ENCODE results near the gene CLDN16. TPM values are rescaled to one million over a fixed set of nuclear protein-coding genes. Genes with fewer than 3 reads are reported as not detected.
A peak's percentile ranks its signal among the peaks of the same experiment; 100 is the strongest.

Gene CLDN16
- total and polyA plus RNA-seq, 9 donors: 0.06 to 5.2 (median 0.25) TPM; not detected in 2

- Histone ChIP-seq H3K27ac (peak overlapping the region in 1 of 2 donors; percentile 61), H3K36me3 (no peaks in the 10 kb centered on the region), H3K4me3 (no peak overlapping the region), H3K27me3 (no peaks in the 10 kb centered on the region), H3K9me3 (no peaks in the 10 kb centered on the region), H3K4me1 (ENCODE audit: insufficient read depth) (no peaks in the 10 kb centered on the region)
- TF ChIP-seq, protein P1, sequence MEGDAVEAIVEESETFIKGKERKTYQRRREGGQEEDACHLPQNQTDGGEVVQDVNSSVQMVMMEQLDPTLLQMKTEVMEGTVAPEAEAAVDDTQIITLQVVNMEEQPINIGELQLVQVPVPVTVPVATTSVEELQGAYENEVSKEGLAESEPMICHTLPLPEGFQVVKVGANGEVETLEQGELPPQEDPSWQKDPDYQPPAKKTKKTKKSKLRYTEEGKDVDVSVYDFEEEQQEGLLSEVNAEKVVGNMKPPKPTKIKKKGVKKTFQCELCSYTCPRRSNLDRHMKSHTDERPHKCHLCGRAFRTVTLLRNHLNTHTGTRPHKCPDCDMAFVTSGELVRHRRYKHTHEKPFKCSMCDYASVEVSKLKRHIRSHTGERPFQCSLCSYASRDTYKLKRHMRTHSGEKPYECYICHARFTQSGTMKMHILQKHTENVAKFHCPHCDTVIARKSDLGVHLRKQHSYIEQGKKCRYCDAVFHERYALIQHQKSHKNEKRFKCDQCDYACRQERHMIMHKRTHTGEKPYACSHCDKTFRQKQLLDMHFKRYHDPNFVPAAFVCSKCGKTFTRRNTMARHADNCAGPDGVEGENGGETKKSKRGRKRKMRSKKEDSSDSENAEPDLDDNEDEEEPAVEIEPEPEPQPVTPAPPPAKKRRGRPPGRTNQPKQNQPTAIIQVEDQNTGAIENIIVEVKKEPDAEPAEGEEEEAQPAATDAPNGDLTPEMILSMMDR (IDR thresholded peaks at IDR 0.05): no peak
- no peak for TF ChIP-seq POLR2A (IDR thresholded peaks at IDR 0.05)
- TF ChIP-seq EP300 (IDR thresholded peaks at IDR 0.05): no peak
- peak; percentile 13 to 47 (median 29) for DNase-seq
- 2 to 5% (median 4%) methylated on average over 4 of the region's 4 CpGs for WGBS, 3 donors
- intact Hi-C loops (cut with DNase I): no loop called here
Measured at GRCh38 chr3:190345027-190345821, 42.7 kb upstream of the CLDN16 start.

DNA sequence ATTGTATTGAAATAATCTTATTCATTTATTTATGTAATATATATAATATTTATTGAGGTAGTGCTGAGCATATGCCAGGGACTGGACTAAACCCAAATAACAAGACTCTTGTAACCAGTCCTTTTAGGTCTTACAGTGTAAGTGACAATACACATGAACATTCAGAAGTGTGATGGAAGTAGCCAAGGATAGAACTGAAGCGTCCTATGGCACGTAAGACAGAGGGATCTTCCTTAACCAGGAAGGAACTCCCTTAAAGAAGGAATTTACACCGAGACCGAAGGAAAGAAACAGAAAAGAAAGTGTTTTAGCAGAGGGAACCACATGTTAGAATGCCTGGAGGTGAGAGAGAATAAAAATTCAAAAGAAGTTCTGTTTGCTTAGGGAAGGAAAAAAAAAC, 42.1 kb upstream of the CLDN16 start:
- WGBS, 3 donors: 33 to 46% (median 44%) methylated on average over 4 of the region's 4 CpGs
- Histone ChIP-seq H3K27ac (peak overlapping the region in 1 of 2 donors; percentile 61), H3K9me3 (no peaks in the 10 kb centered on the region), H3K4me1 (ENCODE audit: insufficient read depth) (no peaks in the 10 kb centered on the region), H3K27me3 (no peaks in the 10 kb centered on the region), H3K4me3 (no peak overlapping the region), H3K36me3 (no peaks in the 10 kb centered on the region)
- DNase-seq: no peak
- TF ChIP-seq, protein P1 (IDR thresholded peaks at IDR 0.05): no peak
- intact Hi-C loops (cut with DNase I): no loop called here

GRCh38 chr3:190346541-190346940, 41.4 kb upstream of the CLDN16 start:
- no peaks in the 10 kb centered on the region for H3K27me3 ChIP-seq
- intact Hi-C loops (cut with DNase I): no loop called here
- H3K4me3 ChIP-seq: no peak overlapping the region
- WGBS, 3 donors: 82 to 84% (median 83%) methylated on average over 2 of the region's 2 CpGs
- H3K4me1 ChIP-seq (ENCODE audit: insufficient read depth): no peaks in the 10 kb centered on the region
- TF ChIP-seq POLR2A (IDR thresholded peaks at IDR 0.05) (no peak), EP300 (IDR thresholded peaks at IDR 0.05) (no peak)
- TF ChIP-seq, protein P1 (IDR thresholded peaks at IDR 0.05): no peak
- no peak overlapping the region for H3K27ac ChIP-seq
- no peaks in the 10 kb centered on the region for H3K9me3 ChIP-seq
- H3K36me3 ChIP-seq: no peaks in the 10 kb centered on the region
- no peak for DNase-seq

- Histone ChIP-seq H3K27ac (no peak overlapping the region), H3K4me1 (ENCODE audit: insufficient read depth) (no peaks in the 10 kb centered on the region), H3K27me3 (no peaks in the 10 kb centered on the region), H3K9me3 (no peaks in the 10 kb centered on the region), H3K4me3 (no peak overlapping the region), H3K36me3 (no peaks in the 10 kb centered on the region)
- DNase-seq: no peak
- TF ChIP-seq, protein P1 (IDR thresholded peaks at IDR 0.05): no peak
- no peak for TF ChIP-seq EP300 (IDR thresholded peaks at IDR 0.05)
- no peak for TF ChIP-seq POLR2A (IDR thresholded peaks at IDR 0.05)
- intact Hi-C loops (cut with DNase I): no loop called here
- 92 to 97% (median 97%) methylated on average over 1 of the region's 1 CpG for WGBS, 3 donors
Measured at GRCh38 chr3:190352861-190353457, 35.0 kb upstream of the CLDN16 start.

Measured in ovary (tissue), 9 donors.